K562 (cell line): ENCODE results near the gene SLC9B1. TPM values are rescaled to one million over a fixed set of nuclear protein-coding genes. Genes with fewer than 3 reads are reported as not detected.

Source experiments
- ARID2 ChIP-seq: fragments of 450-650 bp; IDR thresholded peaks from 2 replicates; pipeline ENCODE4 v1.6.1; 2017; ENCODE audit warnings: antibody characterized with exemption, mild to moderate bottlenecking
- CEBPG ChIP-seq, 3 experiments: fragments of 200-800 bp in 1 of 3; sonication (Bioruptor generic) in 1 of 3; sonication (generic) in 1 of 3; formaldehyde crosslinking in 1 of 3; IDR thresholded peaks in 2 of 3; conservative IDR thresholded peaks in 1 of 3; 2 replicates each; pipeline versions ENCODE4 v1.6.1 to v1.8.0; 2016 to 2022; ENCODE audit warnings: missing compliant biosample characterization in 2 of 3, missing genetic modification characterization in 2 of 3, mild to moderate bottlenecking in 1 of 3, missing genetic modification reagents in 1 of 3
- CREB1 ChIP-seq, 2 experiments: sonication (generic) in 1 of 2; formaldehyde crosslinking in 1 of 2; IDR thresholded peaks; 2 replicates each; pipeline versions ENCODE4 v1.6.1 to v1.8.0; 2012 to 2022; ENCODE audit warnings: inconsistent platforms in 1 of 2, mild to moderate bottlenecking in 1 of 2, missing genetic modification reagents in 1 of 2, moderate library complexity in 1 of 2
- CXXC5 ChIP-seq: fragments of 250-450 bp; sonication (Bioruptor Pico); IDR thresholded peaks from 2 replicates; pipeline ENCODE4 v1.8.0; 2022; ENCODE audit warnings: inconsistent platforms, mild to moderate bottlenecking, moderate library complexity
- FOS ChIP-seq: IDR thresholded peaks from 3 replicates; pipeline ENCODE4 v1.6.1; 2011; ENCODE audit not compliant: insufficient read length; ENCODE audit errors: extremely low read depth
- FOXK2 ChIP-seq, 2 experiments: fragments of 450-650 bp; IDR thresholded peaks in 1 of 2; conservative IDR thresholded peaks in 1 of 2; 2 replicates each; pipeline ENCODE4 v1.6.1; 2016; ENCODE audit warnings: low read depth in 2 of 2, mild to moderate bottlenecking in 1 of 2
- GATA2 ChIP-seq: sonication (generic); formaldehyde crosslinking; IDR thresholded peaks from 2 replicates; pipeline ENCODE4 v1.4.0; 2020; ENCODE audit warnings: mild to moderate bottlenecking, missing genetic modification reagents
- JUND ChIP-seq, 2 experiments: IDR thresholded peaks; 2 replicates in 1 of 2; 3 replicates in 1 of 2; pipeline ENCODE4 v1.6.1; 2011; ENCODE audit warnings: borderline replicate concordance in 2 of 2, low read depth in 2 of 2, low read length in 2 of 2, improper control_type of control experiment in 1 of 2, missing biosample characterization in 1 of 2, missing genetic modification characterization in 1 of 2, missing genetic modification reagents in 1 of 2
- KLF6 ChIP-seq: fragments of 250-450 bp; sonication (Bioruptor Pico); IDR thresholded peaks from 2 replicates; pipeline ENCODE4 v1.4.0; 2020; ENCODE audit warnings: mild to moderate bottlenecking, moderate library complexity, borderline replicate concordance
- MAZ ChIP-seq, 2 experiments: fragments of 450-650 bp in 1 of 2; sonication (generic) in 1 of 2; formaldehyde crosslinking; IDR thresholded peaks in 1 of 2; conservative IDR thresholded peaks in 1 of 2; 2 replicates each; pipeline versions ENCODE4 v1.4.0 to v1.5.0; 2020; ENCODE audit warnings: mild to moderate bottlenecking in 1 of 2, missing genetic modification reagents in 1 of 2
- MCM7 ChIP-seq, 2 experiments: fragments of 450-650 bp; IDR thresholded peaks; 2 replicates each; pipeline ENCODE4 v1.6.1; 2016 to 2018
- MTA1 ChIP-seq: fragments of 450-650 bp; IDR thresholded peaks from 2 replicates; pipeline ENCODE4 v1.6.1; 2017; ENCODE audit warnings: borderline replicate concordance
- NFE2 ChIP-seq: IDR thresholded peaks from 2 replicates; pipeline ENCODE4 v1.6.1; 2014; ENCODE audit warnings: antibody characterized with exemption, low read depth
- SLC30A9 ChIP-seq: fragments of 250-450 bp; sonication (Bioruptor Pico); IDR thresholded peaks from 2 replicates; pipeline ENCODE4 v1.8.0; 2022; ENCODE audit warnings: mild to moderate bottlenecking, moderate library complexity
- SMARCA5 ChIP-seq: fragments of 450-650 bp; IDR thresholded peaks from 2 replicates; pipeline ENCODE4 v1.6.1; 2016
- SOX6 ChIP-seq: fragments of 450-650 bp; IDR thresholded peaks from 2 replicates; pipeline ENCODE4 v1.6.1; 2014; ENCODE audit warnings: mild to moderate bottlenecking
- SP1 ChIP-seq: sonication (generic); formaldehyde crosslinking; IDR thresholded peaks from 2 replicates; pipeline ENCODE4 v1.8.1; 2022; ENCODE audit warnings: mild to moderate bottlenecking, missing genetic modification reagents
- STAG1 ChIP-seq: sonication (generic); formaldehyde crosslinking; IDR thresholded peaks from 2 replicates; pipeline ENCODE4 v1.5.0; 2020; ENCODE audit warnings: missing genetic modification reagents, borderline replicate concordance
- TGIF2 ChIP-seq: sonication (generic); formaldehyde crosslinking; IDR thresholded peaks from 2 replicates; pipeline ENCODE4 v1.8.1; 2022; ENCODE audit warnings: mild to moderate bottlenecking, missing genetic modification reagents, moderate library complexity
- ZKSCAN1 ChIP-seq: fragments of 150-350 bp; IDR thresholded peaks from 2 replicates; pipeline ENCODE4 v1.6.1; 2016; ENCODE audit warnings: low read depth, low read length
- polyA plus RNA-seq, 8 experiments: library from polyadenylated mRNA; depleted of rRNA in 4 of 8; stranded (reverse) in 5 of 8; unstranded in 3 of 8; fragments of >200 nt; fragmentation: Nextera tagmentation in 2 of 8; fragmentation: Illumina TruSeq in 1 of 8; extraction: Ambion mirVana in 2 of 8; extraction: Trizol in 1 of 8; gene quantifications; 2 replicates each; pipeline versions ENCODE4 v1.2.1 to v1.2.3, GENCODE V29; 2011 to 2014; ENCODE audit warnings: inconsistent platforms in 1 of 8, missing spikeins in 1 of 8
- total RNA-seq, 7 experiments: library from RNA; depleted of rRNA in 6 of 7; stranded (reverse); fragments of >200 nt in 6 of 7; fragmentation: Illumina TruSeq in 2 of 7; extraction: Trizol in 2 of 7; gene quantifications; 2 replicates each; pipeline versions ENCODE4 v1.2.1 to v1.2.3, GENCODE V29; 2011 to 2021; ENCODE audit warnings: low replicate concordance in 1 of 7
- TF ChIP-seq, protein P1 (sequence below): fragments of 250-450 bp; sonication (Bioruptor Pico); IDR thresholded peaks from 2 replicates; pipeline ENCODE4 v1.4.0; 2020; ENCODE audit warnings: mild to moderate bottlenecking, moderate library complexity
- TF ChIP-seq, protein P2 (sequence below): fragments of 250-450 bp; sonication (Bioruptor Pico); IDR thresholded peaks from 2 replicates; pipeline ENCODE4 v1.5.0; 2020; ENCODE audit warnings: mild to moderate bottlenecking, borderline replicate concordance

The SLC9B1 gene
- total and polyA plus RNA-seq, 9 of the 15 experiments (the other 6 are each of a cell fraction or from before 2014, with no cell fraction given) = 0.21 to 1.3 (median 0.51) TPM

DNA sequence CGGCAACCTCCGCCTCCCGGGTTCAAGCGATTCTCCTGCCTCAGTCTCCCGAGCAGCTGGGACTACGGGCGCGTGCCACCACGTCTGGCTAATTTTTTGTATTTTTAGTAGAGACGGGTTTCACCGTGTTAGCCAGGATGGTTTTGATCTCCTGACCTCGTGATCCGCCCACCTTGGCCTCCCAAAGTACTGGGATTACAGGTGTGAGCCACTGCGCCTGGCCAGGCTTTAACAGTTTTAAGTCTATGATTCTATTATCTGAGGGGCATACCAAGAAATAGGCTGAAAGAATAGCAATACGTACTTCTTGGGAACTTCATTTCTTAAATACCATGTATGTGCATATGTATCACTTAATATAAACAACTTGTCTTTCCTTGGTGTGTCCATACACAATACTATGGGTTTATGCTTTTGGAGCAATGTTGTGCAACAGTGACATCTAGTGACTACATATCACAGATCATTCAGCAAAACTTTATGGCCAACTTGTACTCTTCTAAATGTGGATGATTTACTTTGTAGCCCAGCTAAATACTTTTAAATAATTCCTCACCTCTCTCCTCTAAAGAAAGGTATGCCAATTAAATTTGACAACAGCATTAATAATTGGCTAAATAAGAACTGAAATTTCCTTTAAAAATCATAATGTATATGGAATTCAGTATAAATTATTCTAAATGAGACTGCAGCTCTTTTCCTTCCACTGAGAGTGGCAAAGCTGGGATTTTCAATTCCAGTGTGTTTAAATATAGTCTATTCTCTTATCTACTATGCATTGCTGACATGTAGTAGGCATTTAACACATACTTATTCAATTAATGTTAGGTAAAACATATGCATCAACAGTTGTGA, 10.4 kb downstream of the SLC9B1 start (continued):
- TF ChIP-seq, protein P1, sequence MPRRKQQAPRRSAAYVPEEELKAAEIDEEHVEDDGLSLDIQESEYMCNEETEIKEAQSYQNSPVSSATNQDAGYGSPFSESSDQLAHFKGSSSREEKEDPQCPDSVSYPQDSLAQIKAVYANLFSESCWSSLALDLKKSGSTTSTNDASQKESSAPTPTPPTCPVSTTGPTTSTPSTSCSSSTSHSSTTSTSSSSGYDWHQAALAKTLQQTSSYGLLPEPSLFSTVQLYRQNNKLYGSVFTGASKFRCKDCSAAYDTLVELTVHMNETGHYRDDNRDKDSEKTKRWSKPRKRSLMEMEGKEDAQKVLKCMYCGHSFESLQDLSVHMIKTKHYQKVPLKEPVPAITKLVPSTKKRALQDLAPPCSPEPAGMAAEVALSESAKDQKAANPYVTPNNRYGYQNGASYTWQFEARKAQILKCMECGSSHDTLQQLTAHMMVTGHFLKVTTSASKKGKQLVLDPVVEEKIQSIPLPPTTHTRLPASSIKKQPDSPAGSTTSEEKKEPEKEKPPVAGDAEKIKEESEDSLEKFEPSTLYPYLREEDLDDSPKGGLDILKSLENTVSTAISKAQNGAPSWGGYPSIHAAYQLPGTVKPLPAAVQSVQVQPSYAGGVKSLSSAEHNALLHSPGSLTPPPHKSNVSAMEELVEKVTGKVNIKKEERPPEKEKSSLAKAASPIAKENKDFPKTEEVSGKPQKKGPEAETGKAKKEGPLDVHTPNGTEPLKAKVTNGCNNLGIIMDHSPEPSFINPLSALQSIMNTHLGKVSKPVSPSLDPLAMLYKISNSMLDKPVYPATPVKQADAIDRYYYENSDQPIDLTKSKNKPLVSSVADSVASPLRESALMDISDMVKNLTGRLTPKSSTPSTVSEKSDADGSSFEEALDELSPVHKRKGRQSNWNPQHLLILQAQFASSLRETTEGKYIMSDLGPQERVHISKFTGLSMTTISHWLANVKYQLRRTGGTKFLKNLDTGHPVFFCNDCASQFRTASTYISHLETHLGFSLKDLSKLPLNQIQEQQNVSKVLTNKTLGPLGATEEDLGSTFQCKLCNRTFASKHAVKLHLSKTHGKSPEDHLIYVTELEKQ = no peak
- TF ChIP-seq NFE2 (peak; percentile 22; the same call in 1 of the 2 replicates), FOXK2 (conservative IDR thresholded peaks at IDR 0.05 in 1 of 2, IDR thresholded peaks at IDR 0.05 in 1 of 2; ENCODE audit: low read depth in 2 of 2) (peak in 1 of 2 experiments; percentile 72; a peak in 3 of 4 replicates), CXXC5 (no peak), STAG1 (CRISPR knock-in tag) (peak; percentile 29; the same call in 1 of the 2 replicates), KLF6 (no peak), CREB1 (IDR thresholded peaks at IDR 0.05) (no peak), CREB1 (CRISPR knock-in tag; IDR thresholded peaks at IDR 0.05) (no peak), ARID2 (peak; percentile 66; the same call in 1 of the 2 replicates), SOX6 (no peak), GATA2 (CRISPR knock-in tag) (no peak), SP1 (CRISPR knock-in tag) (no peak), ZKSCAN1 (no peak), MAZ (CRISPR knock-in tag; conservative IDR thresholded peaks at IDR 0.05 in 1 of 2, IDR thresholded peaks at IDR 0.05 in 1 of 2) (0 out of 4 replicates have a peak, but pooled peaks of 1 of the 2 experiments have one; percentile 33), JUND (IDR thresholded peaks at IDR 0.05; ENCODE audit: borderline replicate concordance, low read depth, low read length) (0 out of 2 replicates have a peak, but pooled peaks have one; percentile 3), JUND (tag; IDR thresholded peaks at IDR 0.05; ENCODE audit: borderline replicate concordance, low read depth, low read length) (no peak), TGIF2 (0 out of 2 replicates have a peak, but pooled peaks have one; percentile 30), MCM7 (IDR thresholded peaks at IDR 0.05) (no peak), SMARCA5 (no peak), MTA1 (no peak), FOS (no peak), CEBPG (CRISPR knock-in tag; IDR thresholded peaks at IDR 0.05) (no peak), CEBPG (tag; conservative IDR thresholded peaks at IDR 0.05 in 1 of 2, IDR thresholded peaks at IDR 0.05 in 1 of 2) (peak; percentile 89 to 93), SLC30A9 (CRISPR knock-in tag) (no peak)
- TF ChIP-seq, protein P2, sequence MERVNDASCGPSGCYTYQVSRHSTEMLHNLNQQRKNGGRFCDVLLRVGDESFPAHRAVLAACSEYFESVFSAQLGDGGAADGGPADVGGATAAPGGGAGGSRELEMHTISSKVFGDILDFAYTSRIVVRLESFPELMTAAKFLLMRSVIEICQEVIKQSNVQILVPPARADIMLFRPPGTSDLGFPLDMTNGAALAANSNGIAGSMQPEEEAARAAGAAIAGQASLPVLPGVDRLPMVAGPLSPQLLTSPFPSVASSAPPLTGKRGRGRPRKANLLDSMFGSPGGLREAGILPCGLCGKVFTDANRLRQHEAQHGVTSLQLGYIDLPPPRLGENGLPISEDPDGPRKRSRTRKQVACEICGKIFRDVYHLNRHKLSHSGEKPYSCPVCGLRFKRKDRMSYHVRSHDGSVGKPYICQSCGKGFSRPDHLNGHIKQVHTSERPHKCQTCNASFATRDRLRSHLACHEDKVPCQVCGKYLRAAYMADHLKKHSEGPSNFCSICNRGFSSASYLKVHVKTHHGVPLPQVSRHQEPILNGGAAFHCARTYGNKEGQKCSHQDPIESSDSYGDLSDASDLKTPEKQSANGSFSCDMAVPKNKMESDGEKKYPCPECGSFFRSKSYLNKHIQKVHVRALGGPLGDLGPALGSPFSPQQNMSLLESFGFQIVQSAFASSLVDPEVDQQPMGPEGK (CRISPR knock-in tag) = no peak
